ENCODE measurements around the gene BABAM2. TPM values are rescaled to one million over a fixed set of nuclear protein-coding genes. Genes with fewer than 3 reads are reported as not detected.

Gene BABAM2
- total and polyA plus RNA-seq, 2 experiments from 2014 or later, result 35.2 to 46.1 TPM

DNA sequence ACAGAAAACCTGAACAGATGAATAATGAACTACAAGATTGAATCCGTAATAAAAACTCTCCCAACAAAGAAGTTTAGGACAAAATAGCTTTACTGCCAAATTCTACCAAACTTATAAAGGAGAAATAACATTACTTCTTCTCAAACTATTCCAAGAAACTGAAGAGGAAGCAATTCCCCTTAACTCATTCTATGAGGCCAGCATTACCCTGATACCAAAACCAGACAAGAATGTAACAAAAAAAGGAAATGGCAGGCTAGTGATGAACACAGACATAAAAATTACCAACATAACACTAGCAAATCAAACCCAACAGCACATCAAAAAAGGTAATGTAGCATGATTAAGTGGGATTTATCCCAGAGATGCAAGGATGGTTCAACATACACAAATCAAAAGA lies 288.4 kb downstream of the BABAM2 start:
- Histone ChIP-seq H3F3A (ENCODE audit: insufficient read depth) (no peaks in the 10 kb centered on the region; the same call in 1 of the 2 replicates), H3K36me3 (ENCODE audit: low read depth) (0 out of 2 replicates have a peak, but pooled peaks cover 8% of the 10 kb centered on the region), H3K27ac (no peak overlapping the region), H3K4me1 (ENCODE audit: insufficient read depth) (no peaks in the 10 kb centered on the region), H3K27me3 (replicated peaks; ENCODE audit: insufficient read depth) (no peaks in the 10 kb centered on the region), H4K20me1 (ENCODE audit: insufficient read depth) (no peaks in the 10 kb centered on the region), H3K4me2 (ENCODE audit: unreplicated experiment) (no peak overlapping the region), H3K4me3 (no peak overlapping the region), H3K9me2 (ENCODE audit: insufficient read depth) (no peaks in the 10 kb centered on the region), H2AFZ (no peak overlapping the region), H3K9me3 (ENCODE audit: low read depth) (peaks cover 3% of the 10 kb centered on the region), H3K9ac (no peak overlapping the region), H3K79me2 (ENCODE audit: insufficient read depth) (no peaks in the 10 kb centered on the region)
- in situ Hi-C loops (cut with MboI), result no loop called here
- DNase-seq, result no peak
- TF ChIP-seq EZH2 (IDR thresholded peaks at IDR 0.05; ENCODE audit: insufficient read depth, poor library complexity, severe bottlenecking), result no peak
- no peak for TF ChIP-seq EZH2phosphoT487 (IDR thresholded peaks at IDR 0.05; ENCODE audit: insufficient read depth, low read depth)
- WGBS, 2 experiments (ENCODE audit: low coverage in 1 of 2, low lambda C conversion rate in 2 of 2, missing lambda C conversion rate in 2 of 2), result 91 to 100% methylated on average over 1 of the region's 1 CpG

DNA sequence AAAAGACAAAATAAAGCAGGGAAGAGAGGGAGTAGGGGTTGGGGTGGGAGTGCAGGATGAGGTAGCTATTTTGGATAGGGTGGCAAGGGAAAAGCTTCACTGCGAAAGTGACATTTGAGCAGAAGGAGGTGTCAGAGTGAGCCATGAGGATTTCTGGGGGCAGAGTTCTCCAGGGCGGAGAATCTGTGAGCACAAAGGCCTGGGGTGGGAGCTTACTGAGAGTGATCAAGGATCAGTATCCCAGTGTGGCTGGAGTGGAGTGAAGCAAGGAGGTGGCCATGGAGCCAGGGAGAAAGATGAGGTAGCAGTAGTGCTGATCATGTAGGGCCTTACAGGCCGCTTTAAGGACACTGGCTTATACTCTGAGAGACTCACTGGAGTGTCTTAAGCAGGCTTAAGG lies 291.3 kb downstream of the BABAM2 start:
- Histone ChIP-seq H3K27ac (no peak overlapping the region), H3K9ac (no peak overlapping the region), H3K9me3 (ENCODE audit: low read depth) (peaks cover 3% of the 10 kb centered on the region), H3K27me3 (replicated peaks; ENCODE audit: insufficient read depth) (no peaks in the 10 kb centered on the region), H2AFZ (no peak overlapping the region), H3K79me2 (ENCODE audit: insufficient read depth) (no peaks in the 10 kb centered on the region), H3K4me1 (ENCODE audit: insufficient read depth) (peaks cover 5% of the 10 kb centered on the region), H3K36me3 (ENCODE audit: low read depth) (0 out of 2 replicates have a peak, but pooled peaks cover 8% of the 10 kb centered on the region), H3F3A (ENCODE audit: insufficient read depth) (no peaks in the 10 kb centered on the region; the same call in 1 of the 2 replicates), H3K9me2 (ENCODE audit: insufficient read depth) (no peaks in the 10 kb centered on the region), H3K4me2 (ENCODE audit: unreplicated experiment) (no peak overlapping the region), H4K20me1 (ENCODE audit: insufficient read depth) (no peaks in the 10 kb centered on the region), H3K4me3 (no peak overlapping the region)
- in situ Hi-C loops (cut with MboI), result no loop called here
- TF ChIP-seq EZH2 (IDR thresholded peaks at IDR 0.05; ENCODE audit: insufficient read depth, poor library complexity, severe bottlenecking) (no peak), EZH2phosphoT487 (IDR thresholded peaks at IDR 0.05; ENCODE audit: insufficient read depth, low read depth) (no peak)
- 97 to 100% methylated on average over 3 of the region's 3 CpGs for WGBS, 2 experiments (ENCODE audit: low coverage in 1 of 2, low lambda C conversion rate in 2 of 2, missing lambda C conversion rate in 2 of 2)
- DNase-seq, result no peak

DNA sequence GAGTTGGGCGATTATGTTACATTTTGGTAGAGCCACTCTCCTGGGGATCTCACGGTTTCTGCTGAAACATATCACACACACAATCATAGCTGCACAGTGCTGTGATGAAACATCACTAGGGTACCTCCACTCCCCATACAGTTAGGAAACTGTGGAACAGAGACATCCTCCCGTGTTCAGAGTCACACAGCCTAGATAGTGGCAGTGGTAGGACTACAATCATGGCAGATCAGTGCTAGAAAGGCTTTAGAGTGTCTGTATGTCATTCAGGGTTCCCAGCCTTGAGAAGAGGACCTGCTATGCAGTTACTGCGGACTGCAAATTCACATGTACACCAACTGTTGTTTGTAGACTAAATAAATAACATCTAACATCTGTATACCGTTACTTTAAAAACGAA lies 291.8 kb downstream of the BABAM2 start:
- in situ Hi-C loops (cut with MboI), result no loop called here
- no peak overlapping the region for H3K4me2 ChIP-seq (ENCODE audit: unreplicated experiment)
- H3K36me3 ChIP-seq (ENCODE audit: low read depth), result 0 out of 2 replicates have a peak, but pooled peaks cover 2% of the 10 kb centered on the region
- no peak overlapping the region for H3K27ac ChIP-seq
- no peaks in the 10 kb centered on the region for H3K79me2 ChIP-seq (ENCODE audit: insufficient read depth)
- H3K27me3 ChIP-seq (replicated peaks; ENCODE audit: insufficient read depth), result no peaks in the 10 kb centered on the region
- H3K9me3 ChIP-seq (ENCODE audit: low read depth), result peaks cover 3% of the 10 kb centered on the region
- H3K9me2 ChIP-seq (ENCODE audit: insufficient read depth), result no peaks in the 10 kb centered on the region
- no peaks in the 10 kb centered on the region for H4K20me1 ChIP-seq (ENCODE audit: insufficient read depth)
- no peak for DNase-seq
- no peak for TF ChIP-seq EZH2phosphoT487 (IDR thresholded peaks at IDR 0.05; ENCODE audit: insufficient read depth, low read depth)
- TF ChIP-seq EZH2 (IDR thresholded peaks at IDR 0.05; ENCODE audit: insufficient read depth, poor library complexity, severe bottlenecking), result no peak
- H3K4me1 ChIP-seq (ENCODE audit: insufficient read depth), result peaks cover 5% of the 10 kb centered on the region
- 64 to 73% methylated on average over 6 of the region's 6 CpGs for WGBS, 2 experiments (ENCODE audit: low coverage in 1 of 2, low lambda C conversion rate in 2 of 2, missing lambda C conversion rate in 2 of 2)
- no peak overlapping the region for H3K4me3 ChIP-seq
- no peaks in the 10 kb centered on the region; the same call in 1 of the 2 replicates for H3F3A ChIP-seq (ENCODE audit: insufficient read depth)
- no peak overlapping the region for H2AFZ ChIP-seq
- H3K9ac ChIP-seq, result no peak overlapping the region

DNA sequence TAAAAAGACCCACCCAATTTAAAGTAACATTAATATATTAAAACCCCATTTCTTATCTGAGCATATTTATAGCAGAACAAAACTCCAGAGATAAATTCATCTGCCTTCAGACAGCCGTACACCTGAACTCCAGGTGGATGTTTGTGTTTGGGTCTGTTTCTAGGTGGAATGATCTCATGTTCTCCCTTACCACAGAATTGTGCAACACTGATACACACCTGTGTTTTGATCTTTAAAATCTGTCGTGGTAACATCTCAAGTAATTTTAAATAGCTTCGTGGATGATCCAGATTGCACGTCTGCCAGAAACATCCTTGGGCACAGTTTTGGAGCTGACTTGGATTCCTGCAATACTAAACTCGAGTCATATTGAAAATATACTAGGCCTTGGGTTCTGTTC lies 294.6 kb downstream of the BABAM2 start:
- H3K9me2 ChIP-seq (ENCODE audit: insufficient read depth), result no peaks in the 10 kb centered on the region
- WGBS, 2 experiments (ENCODE audit: low coverage in 1 of 2, low lambda C conversion rate in 2 of 2, missing lambda C conversion rate in 2 of 2), result 68 to 77% methylated on average over 5 of the region's 5 CpGs
- DNase-seq, result no peak
- H4K20me1 ChIP-seq (ENCODE audit: insufficient read depth), result no peaks in the 10 kb centered on the region
- H3K4me3 ChIP-seq, result no peak overlapping the region
- H2AFZ ChIP-seq, result no peak overlapping the region
- no peaks in the 10 kb centered on the region for H3K9me3 ChIP-seq (ENCODE audit: low read depth)
- no peaks in the 10 kb centered on the region for H3F3A ChIP-seq (ENCODE audit: insufficient read depth)
- no peaks in the 10 kb centered on the region for H3K27me3 ChIP-seq (replicated peaks; ENCODE audit: insufficient read depth)
- no peak for TF ChIP-seq EZH2 (IDR thresholded peaks at IDR 0.05; ENCODE audit: insufficient read depth, poor library complexity, severe bottlenecking)
- TF ChIP-seq EZH2phosphoT487 (IDR thresholded peaks at IDR 0.05; ENCODE audit: insufficient read depth, low read depth), result no peak
- H3K79me2 ChIP-seq (ENCODE audit: insufficient read depth), result no peaks in the 10 kb centered on the region
- no peak overlapping the region for H3K27ac ChIP-seq
- H3K36me3 ChIP-seq (ENCODE audit: low read depth), result no peaks in the 10 kb centered on the region
- peaks cover 5% of the 10 kb centered on the region for H3K4me1 ChIP-seq (ENCODE audit: insufficient read depth)
- in situ Hi-C loops (cut with MboI), result no loop called here
- H3K4me2 ChIP-seq (ENCODE audit: unreplicated experiment), result no peak overlapping the region
- no peak overlapping the region for H3K9ac ChIP-seq

DNA sequence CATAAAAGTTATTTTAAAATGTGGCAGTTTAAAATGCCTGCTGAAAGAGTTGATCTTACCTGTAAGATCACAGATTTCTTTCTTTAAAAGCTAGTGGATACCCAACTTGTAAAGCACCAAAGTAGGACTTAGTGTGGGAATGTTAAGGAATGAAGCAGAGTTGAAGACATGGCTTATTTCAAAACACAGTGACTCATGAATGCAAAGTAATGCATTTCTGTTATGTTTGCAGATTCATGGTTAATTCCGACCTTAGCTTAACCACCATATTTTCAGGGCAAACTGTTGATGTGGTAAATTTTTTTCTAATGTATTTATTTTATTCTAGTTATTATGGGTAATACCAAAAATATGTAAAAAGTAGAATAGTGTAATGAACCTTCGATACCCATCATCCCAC lies 295.4 kb downstream of the BABAM2 start:
- H3F3A ChIP-seq (ENCODE audit: insufficient read depth), result no peaks in the 10 kb centered on the region
- no peaks in the 10 kb centered on the region for H3K36me3 ChIP-seq (ENCODE audit: low read depth)
- H4K20me1 ChIP-seq (ENCODE audit: insufficient read depth), result no peaks in the 10 kb centered on the region
- 79 to 82% methylated on average over 2 of the region's 2 CpGs for WGBS, 2 experiments (ENCODE audit: low coverage in 1 of 2, low lambda C conversion rate in 2 of 2, missing lambda C conversion rate in 2 of 2)
- no peak overlapping the region for H3K4me3 ChIP-seq
- H3K9me3 ChIP-seq (ENCODE audit: low read depth), result no peaks in the 10 kb centered on the region
- 0 out of 2 replicates have a peak overlapping the region, but pooled peaks have one; percentile 8 for H3K27ac ChIP-seq
- H3K4me2 ChIP-seq (ENCODE audit: unreplicated experiment), result no peak overlapping the region
- TF ChIP-seq EZH2 (IDR thresholded peaks at IDR 0.05; ENCODE audit: insufficient read depth, poor library complexity, severe bottlenecking) (no peak), EZH2phosphoT487 (IDR thresholded peaks at IDR 0.05; ENCODE audit: insufficient read depth, low read depth) (no peak)
- H3K9ac ChIP-seq, result no peak overlapping the region
- H3K79me2 ChIP-seq (ENCODE audit: insufficient read depth), result no peaks in the 10 kb centered on the region
- peaks cover 5% of the 10 kb centered on the region for H3K4me1 ChIP-seq (ENCODE audit: insufficient read depth)
- in situ Hi-C loops (cut with MboI), result no loop called here
- H3K9me2 ChIP-seq (ENCODE audit: insufficient read depth), result no peaks in the 10 kb centered on the region
- H2AFZ ChIP-seq, result no peak overlapping the region
- DNase-seq, result peak; percentile 61
- no peaks in the 10 kb centered on the region for H3K27me3 ChIP-seq (replicated peaks; ENCODE audit: insufficient read depth)
